GM10847 (cell line): ENCODE measurements around the gene CCL26.

Source experiments
- POLR2A ChIP-seq: IDR thresholded peaks from 2 replicates; pipeline ENCODE4 v1.6.1; 2011; ENCODE audit not compliant: insufficient read length; ENCODE audit errors: extremely low read depth

CCL26 gene

DNA sequence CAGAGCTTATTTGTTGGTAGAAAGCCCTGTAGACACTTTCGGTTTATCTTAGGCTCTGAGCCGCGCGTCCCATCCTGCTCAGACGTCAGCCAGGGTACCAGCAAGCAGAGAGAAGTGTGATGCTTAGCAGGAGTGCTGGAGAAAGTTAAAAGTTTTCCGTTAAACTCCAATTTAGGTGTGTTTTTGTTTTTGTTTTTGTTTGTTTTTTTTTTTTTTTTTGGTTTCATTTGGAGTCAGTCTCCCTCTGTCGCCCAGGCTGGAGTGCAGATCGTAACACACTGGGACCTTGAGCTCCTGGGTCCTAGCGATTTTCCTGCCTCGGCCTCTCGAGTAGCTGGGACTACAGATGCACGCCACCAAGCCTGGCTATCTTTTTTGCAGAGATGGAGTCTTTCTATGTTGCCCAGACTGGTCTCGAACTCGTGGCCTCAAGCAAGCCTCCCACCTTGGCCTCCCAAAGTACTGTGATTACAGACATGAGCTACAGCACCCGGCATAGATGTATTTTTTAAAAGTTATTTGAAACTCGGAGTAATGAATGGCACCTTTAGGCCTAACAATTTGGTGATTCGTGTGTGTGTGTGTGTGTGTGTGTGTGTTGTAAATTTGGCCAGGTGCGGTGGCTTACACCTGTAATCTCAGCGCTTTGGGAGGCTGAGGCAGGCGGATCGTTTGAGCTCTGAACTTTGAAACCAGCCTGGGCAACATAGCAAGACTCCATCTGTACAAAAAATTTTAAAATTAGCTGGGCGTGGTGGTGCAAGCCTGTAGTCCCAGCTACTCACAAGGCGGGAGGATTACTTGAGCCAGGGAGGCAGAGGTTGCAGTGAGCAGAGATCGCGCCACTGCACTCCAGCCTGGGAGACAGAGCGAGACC is 32.0 kb downstream of the CCL26 start:
- no peak for TF ChIP-seq POLR2A

DNA sequence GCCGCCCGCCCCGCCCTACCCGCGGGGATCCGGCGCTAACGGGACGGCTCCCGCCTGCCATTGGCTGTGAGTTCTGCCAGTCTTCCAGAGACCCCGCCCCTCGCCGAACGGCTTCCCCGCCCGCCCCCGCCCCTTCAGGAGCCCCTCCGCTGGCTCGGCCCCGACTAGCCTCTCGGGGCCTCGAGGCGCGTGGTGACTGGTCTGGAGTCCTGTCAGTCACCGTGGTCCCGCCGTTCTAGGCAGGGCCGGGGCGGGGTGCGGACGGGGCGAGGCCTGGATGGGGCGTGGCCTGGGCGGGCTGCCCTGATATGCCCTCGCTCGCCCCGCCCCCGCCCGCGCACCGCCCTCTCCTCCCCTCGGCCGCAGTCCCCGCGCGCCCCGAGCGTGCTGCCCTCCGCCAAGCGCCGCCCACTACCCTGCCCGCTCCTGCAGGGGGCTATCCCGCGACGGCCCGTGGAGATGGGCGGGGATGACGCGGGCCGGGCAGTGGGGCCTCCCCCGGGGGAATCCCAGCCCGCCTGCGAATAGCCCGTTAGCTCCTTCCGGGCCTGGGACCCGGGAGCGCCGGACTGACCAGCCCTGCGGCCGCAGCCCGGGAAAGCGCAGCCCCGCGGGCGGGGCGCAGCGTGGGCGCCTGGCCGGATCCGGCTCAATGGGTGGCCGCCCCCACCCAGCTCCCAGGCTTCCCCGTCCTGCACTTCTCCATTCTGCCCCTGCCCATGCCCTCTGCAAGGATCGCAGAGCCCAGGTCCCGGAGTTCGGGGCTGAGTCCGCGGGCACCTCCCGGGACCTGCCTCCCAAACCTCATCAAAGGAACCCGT is 32.8 kb downstream of the CCL26 start:
- peak; percentile 38 for TF ChIP-seq POLR2A

DNA sequence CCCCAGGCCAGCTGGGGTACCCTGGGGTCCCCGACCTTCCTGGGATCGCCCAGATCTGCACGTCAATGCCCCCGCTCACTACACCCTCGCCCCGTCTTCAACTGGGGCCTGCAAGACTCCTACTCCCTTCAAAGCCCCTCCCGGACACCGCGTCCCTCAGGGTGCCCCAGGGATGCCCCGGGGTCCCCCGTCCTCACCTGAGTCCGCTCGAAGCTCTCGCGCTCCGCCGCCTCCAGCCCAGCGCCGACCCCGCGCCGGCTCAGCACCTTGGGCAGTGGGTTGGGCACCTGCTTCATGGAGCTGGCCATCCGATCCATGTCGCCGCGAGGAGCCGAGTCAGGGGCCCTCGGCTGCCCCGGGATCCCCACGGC is 33.4 kb downstream of the CCL26 start, which contains the start of gene HIP1:
Gene HIP1 (minus strand): TSS at position 338 of the 371 bp plus-strand sequence. CDS start 21 bp downstream, at position 317.
- peak; percentile 34 for TF ChIP-seq POLR2A

DNA sequence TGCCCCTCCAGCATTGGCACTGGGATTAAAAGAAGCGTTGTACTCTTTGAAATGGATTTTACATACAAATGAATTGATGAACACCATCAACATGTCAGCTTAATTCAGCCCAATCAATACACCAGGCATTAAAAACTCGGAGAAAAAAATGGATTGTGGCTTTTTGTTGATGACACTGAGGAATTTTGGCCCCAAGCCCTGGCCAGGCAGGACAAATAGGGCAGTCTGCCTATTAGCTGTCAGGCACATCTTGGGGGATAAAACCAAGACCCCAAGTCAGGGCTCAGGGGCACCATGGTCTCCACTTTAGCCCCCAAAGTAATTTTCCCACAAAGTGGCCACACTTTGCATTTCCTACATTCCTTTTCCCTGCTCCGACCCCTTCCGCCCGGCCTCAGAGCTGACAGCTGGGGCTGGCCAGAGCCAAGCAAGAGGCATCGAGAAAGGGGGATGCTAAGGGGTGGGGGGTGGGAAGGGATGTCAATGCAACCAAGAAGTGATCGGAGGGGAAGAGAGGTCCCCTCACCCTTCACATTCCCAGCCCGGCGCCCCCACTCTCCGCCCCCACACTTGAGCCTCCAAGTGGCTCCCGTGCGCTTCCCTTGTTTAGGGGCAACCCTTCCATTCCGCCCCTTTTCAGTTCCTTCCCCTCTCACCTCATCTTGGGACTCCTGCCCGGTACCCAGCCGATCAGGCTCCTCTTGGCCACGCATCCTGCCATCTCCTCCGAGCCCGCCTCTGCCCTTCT is 34.0 kb downstream of the CCL26 start:
- TF ChIP-seq POLR2A, result no peak

DNA sequence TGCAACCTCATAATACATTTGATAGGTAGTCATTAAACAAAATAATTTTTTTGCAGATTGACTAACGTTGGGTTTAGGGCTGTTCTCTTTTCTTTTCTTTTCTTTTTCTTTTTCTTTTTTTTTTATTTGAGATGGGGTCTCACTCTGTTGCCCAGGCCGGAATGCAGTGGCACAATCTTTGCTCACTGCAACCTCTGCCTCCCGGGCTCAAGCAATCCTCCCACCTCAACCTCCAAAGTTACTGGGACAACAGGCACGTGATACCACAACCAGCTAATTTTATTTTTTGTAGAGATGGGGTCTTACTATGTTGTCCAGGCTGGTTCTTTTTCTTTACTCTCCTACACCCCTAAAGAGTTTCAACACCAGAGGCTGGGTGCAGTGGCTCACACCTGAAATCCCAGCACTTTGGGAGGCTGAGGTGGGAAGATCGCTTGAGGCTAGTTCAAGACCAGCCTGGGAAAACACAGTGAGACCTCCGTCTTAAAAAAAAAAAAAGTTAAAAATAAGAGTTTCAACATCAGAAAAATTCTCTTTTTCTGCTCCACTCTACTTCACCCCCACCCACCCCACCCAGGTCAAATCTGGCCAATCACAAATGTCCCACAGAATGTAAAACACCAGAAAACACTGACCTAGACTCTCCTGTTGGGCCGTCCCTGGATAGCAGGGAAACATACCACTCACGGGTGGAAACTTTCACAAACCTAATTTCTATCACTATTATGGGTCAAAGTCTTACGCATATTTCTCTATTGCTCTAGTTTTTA is 36.2 kb downstream of the CCL26 start:
- no peak for TF ChIP-seq POLR2A

DNA sequence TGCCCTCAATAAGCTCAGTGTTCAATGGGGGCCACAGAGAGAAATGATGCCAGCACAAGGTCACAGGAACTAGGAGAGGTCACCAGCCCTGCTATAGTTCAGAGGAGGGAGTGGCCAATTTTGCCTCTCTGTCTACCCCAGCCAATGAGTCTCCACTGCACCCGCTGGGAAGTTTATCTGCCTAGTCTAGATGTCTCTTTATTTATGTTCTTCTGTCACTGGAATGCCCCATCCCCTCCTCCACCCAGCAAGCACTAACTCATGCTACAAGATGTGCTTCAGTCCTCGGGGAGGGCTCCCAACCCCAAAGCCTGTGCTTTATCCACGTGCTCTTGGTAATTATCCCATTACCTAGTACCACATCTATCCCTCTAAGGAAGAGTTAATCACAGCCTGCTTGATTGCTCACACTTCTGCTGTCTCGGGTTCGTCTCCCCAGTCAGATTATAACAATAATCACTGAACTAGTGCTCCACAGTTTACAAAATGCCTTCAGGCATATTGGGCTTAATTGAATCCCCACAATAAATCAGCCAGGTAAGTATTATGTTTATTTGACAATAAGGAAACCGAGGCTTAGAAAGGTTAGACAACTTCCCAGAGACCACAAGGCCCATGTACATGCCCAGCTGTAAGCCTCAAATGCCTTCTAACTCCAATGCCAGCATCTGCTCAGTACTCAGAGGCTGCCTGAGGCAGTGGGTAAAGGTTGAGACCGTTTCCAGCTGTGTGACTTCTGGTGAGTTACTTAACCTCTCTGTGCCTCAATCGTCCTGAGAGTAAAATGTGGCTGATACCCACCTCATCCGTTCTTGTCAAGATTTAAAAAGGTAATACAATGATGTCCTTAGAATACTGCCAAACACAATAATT is 37.2 kb downstream of the CCL26 start:
- TF ChIP-seq POLR2A, result no peak

DNA sequence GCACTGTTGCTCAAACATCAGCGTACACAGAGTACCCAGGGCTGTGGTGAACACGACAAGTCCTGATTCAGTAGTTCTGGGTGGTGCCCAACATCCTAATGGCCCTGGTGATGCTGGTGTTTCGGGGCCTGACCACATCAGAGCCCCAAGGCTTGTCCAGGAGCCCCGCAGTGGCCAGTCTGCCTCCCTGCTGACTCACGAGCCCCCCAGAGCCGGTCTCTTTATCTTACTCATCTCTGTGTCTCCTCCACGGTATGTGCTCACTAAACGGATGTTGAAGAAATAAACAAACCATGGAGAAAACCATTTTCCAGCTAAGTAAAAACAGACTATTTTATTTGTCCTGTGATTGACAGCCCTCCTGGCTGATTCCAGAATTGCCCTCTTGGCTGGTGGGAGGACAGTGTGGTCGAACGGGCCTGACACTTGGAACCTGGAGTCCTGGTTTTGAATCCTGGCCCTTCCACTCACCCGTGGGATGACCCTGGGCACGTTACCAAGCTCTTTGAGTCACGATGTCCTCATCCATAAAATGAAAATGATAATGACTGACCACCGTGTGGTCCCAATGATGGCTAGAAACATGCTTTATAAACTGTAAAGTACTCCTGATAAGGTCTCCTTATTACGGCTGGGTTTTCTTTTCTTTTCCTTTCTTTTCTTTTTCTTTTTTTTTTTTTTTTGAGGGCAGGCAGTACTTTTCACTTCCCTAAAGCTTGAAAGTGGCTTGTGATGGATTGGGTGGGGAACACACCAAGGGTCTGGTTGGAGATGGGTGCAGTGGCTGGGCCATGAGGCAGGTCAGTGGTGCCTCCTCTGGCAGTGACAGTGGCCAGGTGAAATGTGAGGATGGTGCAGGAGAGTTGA is 39.0 kb downstream of the CCL26 start:
- TF ChIP-seq POLR2A, result no peak

DNA sequence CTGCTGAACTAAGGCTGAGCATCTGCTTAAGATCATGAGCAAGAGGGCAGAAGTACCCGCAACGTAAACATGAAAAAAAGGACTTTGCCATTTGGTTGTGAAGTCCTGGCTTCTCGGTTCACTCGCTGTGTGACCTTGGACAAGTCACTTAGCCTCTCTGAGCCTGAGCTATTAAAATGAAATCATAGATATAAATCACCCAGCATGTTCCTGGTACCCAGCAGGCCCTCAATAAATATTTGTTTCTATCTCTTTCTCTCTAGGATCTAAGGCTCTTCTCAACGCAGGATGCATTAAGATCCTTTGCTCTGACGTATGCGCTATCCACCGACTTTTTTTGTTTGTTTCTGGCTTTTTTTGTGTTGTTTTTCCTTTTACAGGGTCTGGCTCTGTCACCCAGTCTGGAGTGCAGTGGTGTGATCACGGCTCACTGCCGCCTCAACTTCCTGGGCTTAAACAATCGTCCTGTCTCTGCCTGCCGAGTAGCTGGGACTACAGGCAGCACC is 39.9 kb downstream of the CCL26 start:
- no peak for TF ChIP-seq POLR2A

DNA sequence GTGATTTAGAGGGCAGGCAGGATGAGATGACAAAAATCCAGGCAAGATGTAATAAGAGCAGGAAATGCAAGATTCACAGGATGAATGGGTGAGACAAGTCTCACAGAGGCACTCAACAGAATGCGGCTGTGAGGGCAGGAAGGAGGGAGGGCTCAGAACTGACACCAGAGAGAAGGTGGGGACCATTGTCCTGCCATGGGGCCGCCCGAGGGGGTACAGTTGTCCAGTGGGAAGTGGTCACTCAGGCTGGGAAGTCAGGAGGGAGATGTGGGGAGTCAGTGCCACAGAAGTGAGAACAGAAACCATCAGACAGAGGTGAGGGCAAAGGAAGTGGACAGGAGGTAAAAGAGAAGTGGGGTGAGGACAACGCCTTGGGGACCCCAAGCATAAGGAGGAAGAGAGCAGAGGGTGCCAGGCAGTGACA is 42.1 kb downstream of the CCL26 start:
- TF ChIP-seq POLR2A, result no peak

DNA sequence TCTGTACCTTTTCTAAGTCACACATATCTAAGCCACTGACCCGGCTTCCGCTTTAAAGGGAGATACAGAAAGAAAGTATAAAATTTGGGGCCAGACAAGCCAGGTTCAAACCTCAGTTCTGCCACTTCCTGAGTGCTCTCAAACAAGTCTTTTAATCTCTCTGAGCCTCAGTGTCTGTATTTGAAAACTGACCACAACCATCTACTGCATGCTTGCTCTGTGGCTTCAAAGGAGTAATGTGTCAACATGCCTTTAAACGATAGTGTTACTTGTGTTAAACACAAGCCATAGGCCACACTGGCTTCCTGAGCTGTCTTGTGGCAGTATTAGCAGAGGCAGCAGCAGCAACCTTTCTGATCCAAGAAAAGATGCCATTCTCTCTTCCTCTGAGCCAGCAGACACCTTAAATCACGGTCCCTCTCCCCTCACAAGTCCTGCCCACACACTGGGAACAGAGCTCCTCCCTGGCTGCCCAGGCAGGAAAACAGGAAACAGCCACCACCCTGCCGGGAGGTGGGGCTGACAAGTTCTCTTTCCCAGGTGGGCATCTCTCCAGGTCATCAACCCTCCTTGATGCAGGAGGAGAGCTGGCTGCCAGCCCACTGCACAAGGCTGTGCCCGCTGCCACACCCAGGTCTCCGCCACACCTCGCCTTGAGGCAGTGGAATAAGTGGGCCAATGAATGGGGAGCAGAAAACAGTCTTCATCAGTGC is 44.0 kb downstream of the CCL26 start:
- TF ChIP-seq POLR2A, result no peak

DNA sequence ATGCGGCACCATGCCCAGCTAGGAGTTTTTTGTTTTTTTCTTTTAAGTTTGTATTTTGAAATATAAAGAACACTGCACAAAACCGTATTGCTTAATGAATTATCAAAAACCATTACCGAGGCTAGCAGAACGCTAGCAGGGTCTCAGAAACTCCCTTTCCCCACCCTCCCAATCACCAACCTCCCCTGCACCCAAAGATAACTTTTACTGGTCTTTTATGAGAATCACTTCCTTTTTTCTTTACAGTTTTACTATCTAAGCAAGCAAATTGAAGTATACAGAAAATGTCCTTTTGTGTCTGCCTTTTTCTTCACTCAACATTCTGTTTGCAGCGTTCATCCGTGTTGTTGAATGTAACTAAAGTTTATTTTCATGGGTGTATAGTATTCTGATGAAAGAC is 46.7 kb downstream of the CCL26 start:
- no peak for TF ChIP-seq POLR2A

DNA sequence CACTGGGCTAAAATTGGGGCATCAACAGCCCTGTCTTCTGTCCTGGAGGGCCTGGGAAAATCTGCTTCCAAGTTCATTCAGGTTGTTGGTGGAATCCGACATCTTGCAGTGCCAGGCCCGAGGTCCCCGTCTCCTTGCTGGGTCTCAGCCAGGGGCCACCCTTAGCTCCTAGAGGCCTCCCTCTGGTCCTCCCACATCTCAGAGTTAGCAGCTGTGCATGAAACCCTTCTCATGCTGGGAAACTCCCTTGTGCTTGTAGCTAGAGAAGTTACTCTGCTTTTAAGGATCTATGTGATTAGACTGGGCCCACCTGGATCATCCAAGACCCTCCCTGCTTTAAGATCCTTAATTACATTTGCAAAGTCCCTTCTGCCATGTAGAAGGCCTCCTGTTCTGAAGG is 48.6 kb downstream of the CCL26 start:
- no peak for TF ChIP-seq POLR2A
